HG03469 (cell line): ENCODE measurements around the gene OTOGL.
A peak's percentile ranks its signal among the peaks of the same experiment; 100 is the strongest.
"Not testable (repeated sequence)": the region's sequence is repeated elsewhere in the genome, so short reads cannot be mapped to it uniquely, and the experiment has no call there.

Experiments
- ATAC-seq: cut with Tn5 transposase; IDR thresholded peaks from one replicate; pipeline ENCODE4 v1.9.1; 2021; ENCODE audit warnings: mild to moderate bottlenecking, moderate library complexity, moderate number of reproducible peaks; ENCODE audit not compliant: unreplicated experiment

OTOGL gene

GRCh38 chr12:80264386-80264785 lies 165.0 kb downstream of the OTOGL start:
- ATAC-seq: no peak

GRCh38 chr12:80264891-80265290 lies 165.6 kb downstream of the OTOGL start:
- ATAC-seq: no peak

- ATAC-seq: no peak
Observed at GRCh38 chr12:80268924-80269749, 169.8 kb downstream of the OTOGL start.

GRCh38 chr12:80269803-80270552 lies 170.6 kb downstream of the OTOGL start:
- no peak for ATAC-seq

- ATAC-seq: no peak
Observed at GRCh38 chr12:80271780-80272179, 172.4 kb downstream of the OTOGL start.

GRCh38 chr12:80272387-80272915 lies 173.1 kb downstream of the OTOGL start:
- ATAC-seq: no peak

- ATAC-seq: no peak
Observed at GRCh38 chr12:80273144-80273543, 173.8 kb downstream of the OTOGL start.

GRCh38 chr12:80277732-80278131 lies 178.4 kb downstream of the OTOGL start:
- no peak for ATAC-seq

GRCh38 chr12:80282226-80282625 lies 182.9 kb downstream of the OTOGL start:
- no peak for ATAC-seq

GRCh38 chr12:80282761-80283160 lies 183.4 kb downstream of the OTOGL start:
- no peak for ATAC-seq

- ATAC-seq: peak; percentile 41
Observed at GRCh38 chr12:80291108-80291754, 191.9 kb downstream of the OTOGL start.

- ATAC-seq: peak; percentile 46
Observed at GRCh38 chr12:80293347-80293746, 194.0 kb downstream of the OTOGL start.

- ATAC-seq: peak; percentile 54
Observed at GRCh38 chr12:80293759-80294158, 194.4 kb downstream of the OTOGL start.

GRCh38 chr12:80299219-80299618 lies 199.9 kb downstream of the OTOGL start:
- ATAC-seq: peak; percentile 29

- ATAC-seq: peak; percentile 78
Observed at GRCh38 chr12:80299976-80300375, 200.6 kb downstream of the OTOGL start.

GRCh38 chr12:80307436-80307835 lies 208.1 kb downstream of the OTOGL start:
- ATAC-seq: not testable (repeated sequence)

GRCh38 chr12:80313209-80313608 lies 213.9 kb downstream of the OTOGL start:
- ATAC-seq: no peak

- no peak for ATAC-seq
Observed at GRCh38 chr12:80314741-80315140, 215.4 kb downstream of the OTOGL start.

- no peak for ATAC-seq
Observed at GRCh38 chr12:80316222-80316621, 216.9 kb downstream of the OTOGL start.

- no peak for ATAC-seq
Observed at GRCh38 chr12:80317307-80317706, 218.0 kb downstream of the OTOGL start.

- no peak for ATAC-seq
Observed at GRCh38 chr12:80317899-80318298, 218.6 kb downstream of the OTOGL start.
